HG03460 (cell line): ENCODE measurements around the gene ASTL.

Experiments used
- ATAC-seq: cut with Tn5 transposase; IDR thresholded peaks from one replicate; pipeline ENCODE4 v1.9.1; 2021; ENCODE audit not compliant: unreplicated experiment

Gene ASTL

DNA sequence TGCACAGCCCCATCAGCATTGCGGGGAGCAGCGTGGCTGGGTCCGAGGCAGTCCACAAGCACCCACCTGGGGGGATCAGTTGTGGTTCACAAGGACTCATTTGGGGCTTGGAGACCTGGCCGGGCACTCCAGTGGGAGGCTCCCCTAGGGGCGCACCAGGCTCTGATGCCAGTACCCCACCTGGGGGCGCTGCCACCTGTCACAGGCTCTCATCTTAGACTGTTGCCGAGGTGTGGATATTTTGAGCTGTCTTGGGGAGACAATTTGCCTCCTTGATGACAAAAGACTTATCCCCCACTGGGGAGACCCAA lies 25.0 kb downstream of the ASTL start:
- ATAC-seq = no peak

DNA sequence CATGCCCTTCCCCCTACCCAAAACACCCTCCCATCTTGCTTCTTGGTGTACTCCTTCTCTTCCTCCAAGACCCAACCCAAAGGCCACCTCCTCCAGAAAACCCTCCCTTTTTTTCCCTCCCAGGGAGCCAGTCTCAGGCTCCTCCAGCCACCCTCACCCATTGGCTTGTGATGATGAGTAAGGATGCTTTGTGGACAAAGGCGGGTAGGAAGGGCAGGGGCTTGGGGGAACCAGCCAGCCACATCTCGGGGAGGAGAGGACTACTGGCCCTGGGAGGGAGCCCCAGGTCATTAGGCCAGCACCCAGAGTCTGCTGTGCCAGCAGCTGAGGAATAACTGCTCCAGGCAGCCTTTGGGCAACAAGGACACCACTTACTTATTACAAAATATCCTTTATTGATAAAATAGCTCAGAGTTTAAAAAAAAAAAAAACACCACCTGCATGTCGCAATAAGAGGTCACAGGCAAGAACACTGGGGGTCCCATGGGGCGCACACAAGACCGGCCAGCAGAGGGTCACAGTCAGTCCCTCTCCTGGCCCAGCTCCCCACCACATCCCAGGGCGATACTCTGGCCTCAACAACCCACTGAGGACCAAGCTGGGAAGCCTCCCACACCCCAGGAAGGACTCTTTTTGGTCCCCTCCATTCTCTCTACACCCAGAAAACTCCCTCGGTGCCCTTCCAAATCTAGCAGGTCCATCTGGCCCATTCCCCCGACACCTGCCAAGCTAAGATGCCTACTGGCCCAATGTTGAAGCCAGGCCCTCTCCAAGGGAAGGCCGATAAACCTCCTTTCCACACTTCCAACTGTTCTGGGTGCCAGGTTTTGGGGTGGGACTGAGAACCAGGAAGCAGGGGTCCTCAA lies 25.6 kb downstream of the ASTL start:
- no peak for ATAC-seq

DNA sequence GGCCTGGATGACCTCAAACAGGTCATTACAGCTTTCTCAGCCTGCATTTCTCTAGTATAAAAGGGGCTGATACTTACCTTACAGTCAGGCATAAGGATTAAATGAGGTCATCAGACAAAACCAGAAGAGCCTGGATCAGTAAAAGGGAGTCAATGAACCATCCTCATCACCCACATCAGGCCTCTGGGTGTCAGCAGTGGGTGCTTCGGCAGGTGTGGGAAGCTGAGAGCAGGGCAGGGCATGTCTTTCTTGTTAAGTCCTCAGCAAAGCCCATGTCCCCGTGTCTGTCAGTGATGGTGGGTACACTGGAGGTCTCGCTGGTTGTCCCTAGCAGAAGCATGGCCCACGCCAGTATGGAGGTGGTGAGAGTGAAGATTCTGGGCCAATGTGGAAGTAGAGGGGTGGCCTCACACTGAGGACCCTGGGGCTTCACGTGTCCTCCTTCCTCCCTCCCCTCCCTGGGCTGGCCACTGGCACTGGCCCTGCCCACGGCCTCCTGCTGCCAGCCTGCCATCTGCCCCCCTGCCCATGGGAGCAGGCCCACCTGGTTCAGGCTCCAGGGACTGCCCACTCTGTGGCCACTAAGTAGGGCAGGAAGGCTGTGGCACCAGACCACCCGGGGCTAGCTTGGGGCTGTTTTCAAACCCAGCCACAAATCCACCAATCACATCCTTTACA lies 26.3 kb downstream of the ASTL start:
- no peak for ATAC-seq

DNA sequence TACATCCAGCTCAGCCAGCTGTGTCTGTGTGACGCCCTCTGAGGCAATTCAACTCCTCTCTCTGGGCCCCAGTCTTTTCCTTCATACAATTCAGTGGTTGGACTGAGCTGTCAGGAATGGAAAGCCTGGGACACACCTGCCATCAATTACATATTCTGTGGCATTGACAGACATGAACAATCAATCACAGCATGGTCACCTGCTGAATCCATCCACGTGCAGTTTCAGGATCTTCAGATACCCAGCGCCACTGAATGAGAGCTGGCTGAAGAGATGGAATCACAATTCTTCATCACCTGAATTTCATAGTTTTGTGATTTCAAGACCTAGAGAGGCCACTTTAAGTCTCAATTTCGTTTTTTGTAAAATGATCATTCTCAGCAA lies 27.1 kb downstream of the ASTL start:
- ATAC-seq = no peak

DNA sequence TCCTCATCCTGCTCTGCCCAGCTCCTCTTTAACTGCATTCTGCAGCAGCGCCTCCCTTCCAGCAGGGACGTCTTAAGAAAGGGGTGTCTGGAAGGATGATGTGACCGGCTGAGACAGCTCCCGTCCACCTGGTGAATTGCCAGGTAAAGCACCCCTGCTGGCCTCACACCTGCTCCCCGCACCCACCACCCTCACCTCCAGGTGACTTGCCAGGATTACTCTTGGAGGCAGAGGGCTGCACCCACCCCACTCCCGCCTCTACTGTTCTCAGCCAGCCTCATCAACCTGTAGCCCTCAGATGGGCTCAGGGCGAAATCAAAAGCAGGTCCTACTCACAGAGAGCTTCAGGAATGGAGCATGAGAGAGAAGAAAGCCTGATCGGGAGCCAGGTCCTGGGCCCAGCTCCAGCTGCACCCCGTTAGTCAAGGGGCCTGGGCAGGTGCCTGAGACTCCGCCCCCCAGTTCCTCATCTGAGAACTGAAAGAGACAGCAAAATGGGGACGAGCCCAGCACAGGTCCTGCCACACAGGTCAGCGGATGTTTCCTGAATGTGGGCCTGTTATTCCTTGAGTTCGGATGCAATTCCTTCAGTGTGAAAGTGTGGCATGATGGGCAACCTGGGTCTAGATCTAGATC lies 27.6 kb downstream of the ASTL start:
- no peak for ATAC-seq

DNA sequence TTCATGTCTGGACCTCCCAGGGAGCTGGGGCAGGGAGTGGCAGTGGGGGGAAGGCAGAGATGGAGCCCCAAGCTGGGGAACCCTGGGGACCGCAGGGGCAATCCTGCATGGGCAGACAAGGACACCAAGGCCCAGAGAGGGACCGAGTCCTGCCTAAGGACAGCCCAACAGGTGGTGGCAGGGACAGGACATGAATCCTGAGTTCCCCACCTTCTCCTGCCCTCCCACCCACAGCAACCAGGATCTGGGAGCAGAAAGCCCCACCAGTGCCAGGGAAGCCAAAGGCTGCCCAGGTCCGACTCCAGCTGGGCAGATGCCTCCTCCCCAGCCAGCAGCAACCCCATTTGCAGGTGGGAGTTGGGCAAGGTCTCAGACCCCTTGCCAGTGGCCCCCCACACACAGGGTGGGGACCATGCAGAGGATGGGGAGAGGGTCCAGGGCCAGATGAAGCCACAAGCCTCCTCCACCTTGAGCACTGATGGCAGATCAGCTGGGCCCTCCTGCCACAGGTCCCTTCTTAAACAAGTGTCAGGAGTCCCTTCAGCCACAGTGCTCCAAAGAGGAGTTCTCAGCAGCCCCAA lies 28.3 kb downstream of the ASTL start:
- ATAC-seq = no peak

DNA sequence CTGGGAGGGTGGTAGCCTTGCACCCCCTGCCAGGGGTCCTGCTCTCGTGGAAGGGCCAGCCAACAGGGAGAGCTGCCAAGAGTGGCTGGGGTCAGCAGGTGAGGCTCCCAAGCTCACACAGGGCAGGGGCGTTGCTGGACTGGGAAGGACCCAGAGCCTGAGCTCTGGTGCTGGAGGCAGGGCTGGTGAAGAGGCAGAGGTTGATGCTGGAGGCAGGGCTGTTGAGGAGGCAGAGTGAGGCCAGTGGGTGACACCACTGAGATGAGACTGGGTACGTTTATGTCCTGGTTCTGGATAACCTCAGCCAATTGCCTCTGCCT lies 29.0 kb downstream of the ASTL start:
- ATAC-seq = no peak

DNA sequence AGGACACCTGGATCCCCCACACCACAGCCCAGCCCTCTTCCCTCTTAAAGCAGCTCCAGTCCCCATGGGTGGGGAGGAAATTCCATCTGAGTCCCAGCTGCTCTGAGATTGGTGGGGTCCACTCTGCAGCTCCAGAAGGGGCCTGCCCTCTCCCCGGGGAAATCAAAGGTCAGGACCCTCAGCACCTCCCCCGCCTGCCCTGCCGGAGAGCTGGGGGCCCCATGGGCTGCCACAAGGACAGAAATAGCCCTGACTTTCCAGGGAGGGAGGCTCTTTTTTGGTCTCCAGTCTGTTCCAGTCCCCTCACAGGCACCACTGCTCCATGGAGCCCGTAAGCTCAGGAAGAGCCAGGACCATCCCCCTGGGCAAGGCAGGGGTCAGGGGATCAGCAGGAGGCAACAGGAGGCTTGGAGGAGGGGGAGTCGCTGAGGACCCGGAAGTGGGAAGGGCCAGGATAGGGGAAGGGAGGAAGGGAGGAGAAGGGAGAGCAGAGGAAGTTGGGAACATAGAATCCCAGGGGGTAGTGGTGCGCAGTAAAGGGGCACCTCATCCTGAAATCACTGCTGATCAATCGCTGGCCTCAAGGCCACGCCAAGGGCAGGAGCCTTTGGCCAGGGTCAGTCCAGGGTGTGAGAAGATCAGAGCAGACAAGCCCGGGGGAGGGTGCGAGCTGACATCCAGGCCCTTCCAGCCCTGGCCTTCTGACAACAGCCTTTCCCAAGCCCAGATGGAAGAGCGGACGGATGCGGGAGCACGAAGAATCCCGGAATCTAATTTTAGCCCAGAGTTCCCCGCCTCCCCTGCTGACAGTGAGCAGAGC lies 29.6 kb downstream of the ASTL start:
- no peak for ATAC-seq

DNA sequence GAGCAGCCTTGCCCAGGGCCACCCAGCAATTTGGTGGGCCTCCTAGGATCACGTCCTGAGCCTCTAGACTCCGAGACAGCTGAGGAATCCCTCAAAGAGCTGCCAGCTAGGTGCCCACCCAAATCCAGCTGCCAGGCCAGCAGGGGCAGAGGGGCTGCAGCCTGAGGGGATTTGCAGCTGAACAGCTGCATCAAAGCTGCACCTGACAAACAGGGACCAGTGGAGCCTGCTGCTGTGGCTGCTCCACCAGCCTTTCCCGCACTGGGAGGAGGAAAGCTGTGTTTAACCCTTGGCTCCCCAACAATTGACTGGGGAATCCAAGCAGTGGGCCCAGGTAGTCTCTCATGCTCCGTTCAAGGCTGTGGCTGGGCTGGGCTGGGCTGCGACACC lies 30.2 kb downstream of the ASTL start:
- no peak for ATAC-seq

DNA sequence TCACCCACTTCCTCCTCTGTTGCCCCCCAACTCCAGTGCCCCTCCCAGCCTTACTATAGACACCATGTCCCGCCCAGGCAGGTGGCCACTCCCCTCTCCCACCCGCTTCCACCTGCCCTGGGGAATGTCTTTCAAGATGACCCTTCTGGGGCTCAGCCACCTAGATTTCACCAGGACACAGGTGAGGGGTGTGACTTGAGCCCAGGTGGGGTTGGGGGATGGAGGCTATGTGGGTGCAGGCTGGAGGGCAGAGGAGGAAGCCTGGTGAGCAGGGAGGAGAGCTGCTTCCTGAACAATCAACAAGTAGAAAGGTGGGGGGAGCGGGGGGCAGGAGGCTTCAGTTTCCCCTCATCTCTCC lies 30.6 kb downstream of the ASTL start:
- no peak for ATAC-seq

DNA sequence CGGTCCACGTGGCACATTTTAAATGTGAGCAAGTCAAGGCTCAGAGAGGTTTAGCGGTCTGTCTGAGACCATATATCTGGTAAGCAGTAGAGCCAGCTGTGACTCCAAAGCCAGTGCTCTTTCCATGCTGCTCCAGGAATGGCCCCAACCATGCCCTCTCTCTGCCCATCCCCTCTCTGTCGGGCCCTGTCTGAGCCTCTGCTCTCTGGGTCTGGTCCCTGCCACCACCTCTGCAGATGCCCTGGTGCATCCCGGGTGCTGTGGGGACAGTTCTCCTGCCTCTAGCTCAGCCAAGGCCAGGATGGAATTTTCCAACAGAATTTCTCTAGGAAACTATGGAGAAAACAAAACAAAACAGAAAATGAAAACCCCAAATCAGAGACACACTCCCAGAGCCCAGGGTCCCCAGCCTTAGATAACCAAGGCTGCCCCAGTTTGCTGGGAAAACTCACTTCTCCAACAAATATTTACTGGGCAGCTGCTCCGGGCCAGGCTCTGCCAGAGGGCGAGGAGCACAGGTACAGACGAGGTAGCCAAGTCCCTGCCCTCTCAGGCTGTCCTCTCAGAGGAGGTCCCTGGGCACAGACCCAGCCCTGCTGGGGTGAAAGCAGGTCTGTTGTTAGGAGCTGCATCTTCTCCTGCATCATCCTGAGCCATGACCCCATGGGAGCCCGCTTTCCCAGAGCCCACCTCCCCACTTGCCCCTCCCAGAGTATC lies 31.2 kb downstream of the ASTL start:
- no peak for ATAC-seq

DNA sequence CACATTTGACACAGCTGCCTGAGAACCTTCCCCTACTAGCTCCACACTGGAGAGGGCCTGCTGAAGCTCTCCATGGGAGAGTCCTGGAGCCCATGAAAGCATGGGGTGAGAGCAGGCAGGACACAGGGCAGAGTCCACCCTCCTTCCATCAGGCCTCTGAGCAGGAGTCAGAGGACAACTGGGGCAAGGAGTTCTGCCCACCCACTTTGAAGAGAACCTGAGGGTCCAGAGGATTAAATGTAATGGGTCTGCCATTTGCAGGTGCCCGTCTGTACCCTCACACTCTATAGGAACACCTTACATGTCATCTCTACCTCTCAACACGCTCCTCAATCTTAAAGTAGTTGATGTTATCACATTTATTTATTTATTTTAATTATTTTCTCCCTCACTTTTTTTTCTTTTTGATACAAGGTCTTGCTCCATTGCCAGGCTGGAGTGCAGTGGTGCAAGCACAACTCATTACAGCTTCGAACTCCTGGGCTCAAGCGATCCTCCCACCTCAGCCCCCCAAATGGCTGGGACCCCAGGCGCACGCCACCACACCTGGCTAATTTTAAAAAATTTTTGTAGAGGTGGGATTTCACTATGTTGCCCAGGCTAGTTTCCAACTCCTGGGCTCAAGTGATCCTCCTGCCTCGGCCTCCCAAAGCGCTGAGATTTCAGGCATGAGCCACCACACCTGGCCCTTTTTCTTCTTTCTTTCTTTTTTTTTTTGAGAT lies 32.1 kb downstream of the ASTL start:
- no peak for ATAC-seq

DNA sequence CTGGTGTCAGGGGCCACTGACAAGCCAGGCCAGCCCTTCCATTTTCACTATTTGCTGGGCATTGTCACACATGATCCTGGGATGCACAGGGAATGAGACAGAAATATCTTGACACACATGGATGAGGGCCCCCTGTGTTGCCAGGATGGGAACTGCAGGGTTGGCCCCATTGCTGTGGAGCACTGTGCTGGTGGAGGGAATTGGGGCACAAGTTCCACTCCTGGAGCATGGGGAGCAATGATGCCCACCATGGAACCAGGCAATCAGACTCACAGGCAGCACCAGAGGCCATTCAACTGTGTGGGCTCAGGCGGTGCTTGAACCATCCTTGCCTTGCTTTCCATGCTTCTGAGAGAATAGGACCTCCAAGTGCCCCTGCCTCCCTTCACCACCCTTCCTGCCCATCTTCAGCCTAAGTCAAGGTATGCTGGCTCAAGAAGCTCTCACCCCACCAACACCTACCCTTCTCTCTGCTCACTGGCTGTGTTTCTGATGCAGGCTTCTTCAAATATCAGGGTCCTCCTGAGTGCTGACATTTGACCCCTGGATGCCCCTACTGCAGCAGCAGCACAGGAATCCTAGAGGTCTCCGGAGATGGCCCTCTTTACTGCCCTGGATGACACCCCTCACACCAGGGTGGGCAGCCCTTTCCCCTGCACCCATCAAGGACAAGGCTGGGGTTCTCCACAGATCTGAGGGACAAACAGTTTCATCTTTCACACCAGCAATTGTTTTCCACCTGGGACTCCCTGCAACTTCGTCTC lies 33.0 kb downstream of the ASTL start:
- ATAC-seq = no peak

DNA sequence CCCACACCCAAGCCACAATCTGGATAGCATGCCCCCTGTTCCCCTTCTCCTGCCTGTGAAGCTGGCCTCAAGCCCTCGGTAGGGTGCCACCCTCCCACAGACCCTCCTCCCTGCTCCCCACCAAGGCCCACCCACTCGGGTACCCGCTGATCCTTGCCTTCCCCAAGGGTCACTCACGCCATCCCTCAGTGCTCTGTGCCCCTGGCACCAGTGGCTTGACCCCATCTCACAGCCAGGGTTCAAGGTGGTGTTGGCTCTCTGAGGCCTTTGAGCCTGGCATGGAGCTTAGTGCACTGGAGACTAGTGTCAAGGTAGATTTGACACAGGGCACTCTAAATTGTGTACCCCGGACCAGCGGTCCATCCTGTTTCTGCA lies 33.8 kb downstream of the ASTL start:
- no peak for ATAC-seq

DNA sequence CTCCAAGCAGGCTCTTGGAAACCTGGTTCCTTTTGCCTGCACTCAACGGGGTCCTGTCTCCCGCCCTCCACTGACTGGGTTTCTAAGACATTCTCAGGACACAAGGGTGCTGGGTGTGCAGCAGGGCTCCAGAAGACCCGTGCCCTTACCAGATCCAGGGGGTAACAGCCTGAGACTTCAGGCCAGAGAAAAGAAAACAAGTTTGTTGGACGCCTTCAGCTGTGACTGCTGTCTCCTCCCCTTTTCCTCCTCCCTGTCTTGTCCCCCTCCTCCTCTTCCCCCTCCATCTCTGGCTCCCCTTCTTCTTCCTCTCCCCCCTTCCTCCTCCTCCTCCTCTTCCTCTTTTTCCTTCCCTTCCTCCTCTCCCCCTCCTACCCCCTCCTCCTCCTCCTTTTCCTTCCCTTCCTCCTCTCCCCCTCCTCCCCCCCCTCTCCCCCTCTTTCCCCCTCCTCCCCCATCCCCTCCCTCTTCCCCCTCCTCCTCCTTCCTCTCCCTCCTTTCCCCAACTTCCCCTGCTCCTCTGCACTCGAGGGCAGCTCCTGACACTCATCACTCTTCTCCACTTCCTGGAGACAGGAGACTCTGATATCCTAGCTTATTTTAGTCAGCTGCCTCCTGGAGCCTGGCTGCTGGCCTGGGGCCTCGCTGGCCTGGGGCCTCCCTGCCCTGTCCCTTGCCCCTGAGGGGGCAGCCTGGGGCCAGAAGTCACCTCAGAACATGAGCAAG lies 34.4 kb downstream of the ASTL start:
- no peak for ATAC-seq

DNA sequence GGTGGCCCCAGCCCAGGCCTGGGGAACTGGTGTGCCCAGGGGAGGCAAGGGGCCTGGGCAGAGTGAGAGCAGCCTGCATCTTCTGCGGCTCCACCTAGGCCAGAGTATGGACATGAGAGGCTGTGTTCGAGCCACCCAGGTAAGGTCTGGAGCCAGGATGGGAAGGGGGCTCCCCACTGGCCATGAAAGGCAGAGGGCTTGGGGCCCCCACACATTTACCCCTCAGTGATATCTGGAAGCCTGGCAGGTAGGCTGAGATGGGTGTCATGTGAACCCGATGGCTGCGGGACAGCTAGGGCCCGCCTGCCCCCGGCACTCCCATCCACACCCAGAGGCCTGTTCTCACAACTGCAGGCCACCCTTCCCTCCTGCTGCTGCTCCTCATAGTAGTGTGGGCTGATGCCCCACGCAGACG lies 35.1 kb downstream of the ASTL start:
- ATAC-seq = no peak

DNA sequence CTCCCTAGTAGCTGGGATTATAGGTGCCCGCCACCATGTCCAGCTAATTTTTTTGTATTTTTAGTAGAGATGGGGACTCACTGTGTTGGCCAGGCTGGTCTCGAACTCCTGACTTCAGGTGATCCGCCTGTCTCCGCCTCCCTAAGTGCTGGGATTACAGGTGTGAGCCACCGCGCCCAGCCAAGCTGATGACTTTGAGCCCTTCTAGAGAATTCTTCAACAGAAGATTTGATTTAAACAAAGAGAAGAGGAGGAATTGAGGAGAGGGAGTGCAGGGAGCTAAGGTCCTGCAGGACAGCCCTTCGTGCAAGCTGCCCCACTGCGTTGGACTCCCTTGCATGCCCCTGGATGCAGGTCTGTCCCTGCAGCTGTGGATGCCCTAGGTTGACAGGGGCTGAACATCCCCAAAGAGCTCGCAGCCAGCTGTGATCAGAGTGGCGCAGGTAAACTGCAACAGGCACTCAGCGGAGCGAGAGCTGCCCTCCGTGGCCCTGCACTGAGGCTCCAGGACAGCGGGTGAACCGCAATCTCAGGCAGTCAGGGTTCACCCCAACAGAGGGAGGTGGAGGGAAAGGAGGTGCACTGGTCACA lies 35.6 kb downstream of the ASTL start:
- no peak for ATAC-seq

DNA sequence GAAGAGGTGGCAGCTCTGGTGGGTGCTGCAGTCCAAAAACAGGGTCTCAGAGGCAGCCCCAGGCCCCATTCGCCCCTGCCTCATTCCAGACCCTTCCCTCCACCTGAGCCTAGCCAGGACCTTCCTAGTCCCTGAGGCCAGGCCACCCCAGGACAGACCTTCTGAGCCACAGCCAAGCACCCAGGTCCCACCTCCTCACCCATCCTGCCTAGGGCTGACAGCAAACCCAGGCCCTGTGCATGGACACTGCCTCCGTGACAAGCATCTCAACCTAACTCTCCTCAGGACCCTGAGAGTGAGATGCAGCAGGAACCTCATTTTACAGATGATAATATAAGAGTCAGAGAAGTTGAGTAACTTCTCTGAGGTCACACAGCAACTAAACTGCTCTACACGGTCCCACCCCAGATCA lies 37.4 kb downstream of the ASTL start:
- no peak for ATAC-seq
